SJSA1 (cell line): ENCODE data around the gene NCMAP. TPM values are rescaled to one million over a fixed set of nuclear protein-coding genes. Genes with fewer than 3 reads are reported as not detected.
"Not testable (repeated sequence)": the region's sequence is repeated elsewhere in the genome, so short reads cannot be mapped to it uniquely, and the experiment has no call there.

Experiments used
- DNase-seq, 2 experiments: peaks; one replicate each; pipeline ENCODE4 v3.0.0-alpha.2; 2015 to 2020; ENCODE audit warnings: low spot score in 2 of 2, low read depth in 1 of 2
- H3K27ac ChIP-seq: fragments of 250-450 bp; sonication (Bioruptor Pico); 2 replicates; pipeline ENCODE4 v1.5.1; 2020; ENCODE audit warnings: mild to moderate bottlenecking, moderate library complexity
- H3K27me3 ChIP-seq: fragments of 250-450 bp; sonication (Bioruptor Pico); replicated peaks from 2 replicates; pipeline ENCODE4 v1.5.1; 2020; ENCODE audit warnings: mild to moderate bottlenecking, moderate library complexity
- H3K36me3 ChIP-seq: fragments of 250-450 bp; sonication (Bioruptor Pico); 2 replicates; pipeline ENCODE4 v1.5.1; 2020; ENCODE audit warnings: mild to moderate bottlenecking
- H3K4me1 ChIP-seq: fragments of 250-450 bp; sonication (Bioruptor Pico); replicated peaks from 2 replicates; pipeline ENCODE4 v1.6.1; 2021; ENCODE audit warnings: mild to moderate bottlenecking
- H3K4me3 ChIP-seq: fragments of 250-450 bp; sonication (Bioruptor Pico); 2 replicates; pipeline ENCODE4 v1.5.1; 2020; ENCODE audit warnings: mild to moderate bottlenecking
- H3K9me3 ChIP-seq: fragments of 250-450 bp; sonication (Bioruptor Pico); replicated peaks from 2 replicates; pipeline ENCODE4 v1.5.1; 2020; ENCODE audit warnings: mild to moderate bottlenecking
- total RNA-seq: library from RNA; depleted of rRNA; stranded (reverse); fragments of >200 nt; shearing (Covaris generic); gene quantifications from 2 replicates; pipeline ENCODE4 v1.2.3, GENCODE V29; 2014

NCMAP gene
- total RNA-seq, 1 experiment from 2014 or later, result 0.05 TPM

- Histone ChIP-seq H3K27me3 (no peaks in the 10 kb centered on the region), H3K4me1 (no peaks in the 10 kb centered on the region), H3K9me3 (no peaks in the 10 kb centered on the region), H3K27ac (no peak overlapping the region), H3K36me3 (no peaks in the 10 kb centered on the region; the same call in 1 of the 2 replicates), H3K4me3 (no peak overlapping the region)
- DNase-seq, result no peak
These were observed 27.1 kb upstream of the NCMAP start for GRCh38 chr1:24528744-24529143.

- not testable (repeated sequence) for DNase-seq, H3K27me3 ChIP-seq, H3K9me3 ChIP-seq, H3K4me1 ChIP-seq, H3K36me3 ChIP-seq, H3K4me3 ChIP-seq, H3K27ac ChIP-seq
These were observed 26.6 kb upstream of the NCMAP start for GRCh38 chr1:24529292-24529691.

GRCh38 chr1:24535021-24535424 is 20.9 kb upstream of the NCMAP start:
- H3K9me3 ChIP-seq, result no peaks in the 10 kb centered on the region
- H3K4me1 ChIP-seq, result no peaks in the 10 kb centered on the region
- DNase-seq, result no peak
- no peak overlapping the region for H3K27ac ChIP-seq
- H3K27me3 ChIP-seq, result no peaks in the 10 kb centered on the region
- no peak overlapping the region for H3K4me3 ChIP-seq
- H3K36me3 ChIP-seq, result peaks cover 7% of the 10 kb centered on the region

GRCh38 chr1:24535778-24536177 is 20.1 kb upstream of the NCMAP start:
- DNase-seq, result no peak
- H3K4me1 ChIP-seq, result peaks cover 4% of the 10 kb centered on the region
- no peak overlapping the region for H3K27ac ChIP-seq
- no peak overlapping the region for H3K4me3 ChIP-seq
- H3K27me3 ChIP-seq, result no peaks in the 10 kb centered on the region
- peaks cover 7% of the 10 kb centered on the region for H3K36me3 ChIP-seq
- H3K9me3 ChIP-seq, result no peaks in the 10 kb centered on the region

GRCh38 chr1:24536391-24536840 is 19.5 kb upstream of the NCMAP start:
- no peak for DNase-seq
- H3K4me3 ChIP-seq, result no peak overlapping the region
- H3K9me3 ChIP-seq, result no peaks in the 10 kb centered on the region

GRCh38 chr1:24540051-24540905 is 15.6 kb upstream of the NCMAP start:
- no peak for DNase-seq
- Histone ChIP-seq H3K36me3 (peaks cover 5% of the 10 kb centered on the region), H3K9me3 (no peaks in the 10 kb centered on the region), H3K27me3 (no peaks in the 10 kb centered on the region), H3K27ac (0 out of 2 replicates have a peak overlapping the region, but pooled peaks have one; percentile 0), H3K4me3 (no peak overlapping the region), H3K4me1 (peaks cover 23% of the 10 kb centered on the region)

More at GRCh38 chr1:24536391-24536840, 19.5 kb upstream of the NCMAP start:
- Histone ChIP-seq H3K36me3 (peaks cover 7% of the 10 kb centered on the region), H3K27me3 (no peaks in the 10 kb centered on the region), H3K4me1 (peaks cover 10% of the 10 kb centered on the region), H3K27ac (no peak overlapping the region)

- peak; percentile 61 to 69 for DNase-seq
- Histone ChIP-seq H3K27me3 (no peaks in the 10 kb centered on the region), H3K36me3 (peaks cover 4% of the 10 kb centered on the region), H3K4me1 (peaks cover 23% of the 10 kb centered on the region), H3K9me3 (no peaks in the 10 kb centered on the region), H3K27ac (peak overlapping the region; percentile 0), H3K4me3 (no peak overlapping the region)
These were observed 14.8 kb upstream of the NCMAP start for GRCh38 chr1:24540906-24541710.

GRCh38 chr1:24541711-24542346 is 14.1 kb upstream of the NCMAP start:
- Histone ChIP-seq H3K4me1 (peaks cover 23% of the 10 kb centered on the region), H3K27me3 (no peaks in the 10 kb centered on the region)

GRCh38 chr1:24544239-24544638 is 11.6 kb upstream of the NCMAP start:
- no peak for DNase-seq
- Histone ChIP-seq H3K36me3 (no peaks in the 10 kb centered on the region), H3K4me3 (no peak overlapping the region), H3K4me1 (peaks cover 23% of the 10 kb centered on the region), H3K27me3 (no peaks in the 10 kb centered on the region), H3K9me3 (no peaks in the 10 kb centered on the region), H3K27ac (no peak overlapping the region)

More at GRCh38 chr1:24541711-24542346, 14.1 kb upstream of the NCMAP start:
- DNase-seq, result no peak
- H3K36me3 ChIP-seq, result peaks cover under 1% of the 10 kb centered on the region
- no peaks in the 10 kb centered on the region for H3K9me3 ChIP-seq
- no peak overlapping the region for H3K4me3 ChIP-seq
- H3K27ac ChIP-seq, result peak overlapping the region; percentile 0

- Histone ChIP-seq H3K9me3 (no peaks in the 10 kb centered on the region), H3K4me3 (no peak overlapping the region), H3K4me1 (peaks cover 21% of the 10 kb centered on the region), H3K27ac (no peak overlapping the region), H3K27me3 (no peaks in the 10 kb centered on the region), H3K36me3 (no peaks in the 10 kb centered on the region)
- DNase-seq, result no peak
These were observed 10.2 kb upstream of the NCMAP start for GRCh38 chr1:24545662-24546061.

GRCh38 chr1:24547195-24547594 is 8.7 kb upstream of the NCMAP start:
- DNase-seq, result no peak
- Histone ChIP-seq H3K27ac (no peak overlapping the region), H3K4me1 (peaks cover 8% of the 10 kb centered on the region), H3K4me3 (no peak overlapping the region), H3K27me3 (no peaks in the 10 kb centered on the region), H3K36me3 (no peaks in the 10 kb centered on the region), H3K9me3 (no peaks in the 10 kb centered on the region)

- Histone ChIP-seq H3K36me3 (no peaks in the 10 kb centered on the region), H3K4me3 (no peak overlapping the region), H3K4me1 (peaks cover 8% of the 10 kb centered on the region), H3K27ac (no peak overlapping the region), H3K9me3 (no peaks in the 10 kb centered on the region), H3K27me3 (no peaks in the 10 kb centered on the region)
- DNase-seq, result no peak
These were observed 7.8 kb upstream of the NCMAP start for GRCh38 chr1:24548070-24548469.

GRCh38 chr1:24549210-24549609 is 6.7 kb upstream of the NCMAP start:
- not testable (repeated sequence) for H3K9me3 ChIP-seq, H3K27ac ChIP-seq, H3K4me1 ChIP-seq, H3K27me3 ChIP-seq, DNase-seq, H3K36me3 ChIP-seq, H3K4me3 ChIP-seq
